Measurements from ENCODE around the gene GPR78.

Gene GPR78

GRCh38 chr4:8580321-8581093 lies at the start of gene GPR78:
GPR78 (plus strand) TSS chr4:8580392; CDS start chr4:8580983, 591 bp downstream.
- H3K4me3 ChIP-seq (ENCODE audit: low read depth, low read length): no peak within 1 kb of the TSS
- ChIA-PET POLR2A (interaction anchor here (1.0 kb wide), 1 partner anchor 12 kb away, joined by 5 read pairs; the partner anchor contains the start of gene CPZ), CTCF (no interaction called here)
- no peak for DNase-seq (ENCODE audit: low read depth, low spot score)
- no peak for TF ChIP-seq CTCF (IDR thresholded peaks at IDR 0.05; ENCODE audit: insufficient read depth, low read length, missing control alignments)

- no peak for TF ChIP-seq CTCF (IDR thresholded peaks at IDR 0.05; ENCODE audit: insufficient read depth, low read length, missing control alignments)
- ChIA-PET POLR2A (no interaction called here), CTCF (no interaction called here)
- no peak overlapping the region for H3K4me3 ChIP-seq (ENCODE audit: low read depth, low read length)
- no peak for DNase-seq (ENCODE audit: low read depth, low spot score)
Observed at GRCh38 chr4:8532245-8532781, 47.9 kb upstream of the GPR78 start.

GRCh38 chr4:8533274-8533865 lies 46.8 kb upstream of the GPR78 start:
- no peak for DNase-seq (ENCODE audit: low read depth, low spot score)
- no peak for TF ChIP-seq CTCF (IDR thresholded peaks at IDR 0.05; ENCODE audit: insufficient read depth, low read length, missing control alignments)
- POLR2A ChIA-PET: no interaction called here
- CTCF ChIA-PET: no interaction called here
- no peak overlapping the region for H3K4me3 ChIP-seq (ENCODE audit: low read depth, low read length)

- no peak for TF ChIP-seq CTCF (IDR thresholded peaks at IDR 0.05; ENCODE audit: insufficient read depth, low read length, missing control alignments)
- ChIA-PET POLR2A (no interaction called here), CTCF (no interaction called here)
- H3K4me3 ChIP-seq (ENCODE audit: low read depth, low read length): no peak overlapping the region
- DNase-seq (ENCODE audit: low read depth, low spot score): no peak
Observed at GRCh38 chr4:8534129-8534528, 46.1 kb upstream of the GPR78 start.

- no peak overlapping the region for H3K4me3 ChIP-seq (ENCODE audit: low read depth, low read length)
- no peak for TF ChIP-seq CTCF (IDR thresholded peaks at IDR 0.05; ENCODE audit: insufficient read depth, low read length, missing control alignments)
- no peak for DNase-seq (ENCODE audit: low read depth, low spot score)
- ChIA-PET POLR2A (no interaction called here), CTCF (no interaction called here)
Observed at GRCh38 chr4:8534611-8535010, 45.6 kb upstream of the GPR78 start.

- H3K4me3 ChIP-seq (ENCODE audit: low read depth, low read length): no peak overlapping the region
- ChIA-PET CTCF (interaction anchor here (1.0 to 1.4 kb wide), 3 partner anchors 9 to 14 kb away, joined by 3 to 5 read pairs (median 5); no protein-coding TSS in a partner anchor), POLR2A (no interaction called here)
- no peak for DNase-seq (ENCODE audit: low read depth, low spot score)
- no peak for TF ChIP-seq CTCF (IDR thresholded peaks at IDR 0.05; ENCODE audit: insufficient read depth, low read length, missing control alignments)
Observed at GRCh38 chr4:8536467-8536866, 43.7 kb upstream of the GPR78 start.

Data from AG04449 (cell line).